VCaP (cell line): Measurements from ENCODE around the gene MCM10.

Experiments used
- H3K27ac ChIP-seq: fragments of 450-650 bp; 2 replicates; pipeline ENCODE4 v1.5.1; 2017
- TF ChIP-seq, protein P1 (sequence below): fragments of 450-650 bp; conservative IDR thresholded peaks from 2 replicates; pipeline ENCODE4 v1.5.1; 2017; ENCODE audit warnings: mild to moderate bottlenecking, moderate library complexity

The MCM10 gene

DNA sequence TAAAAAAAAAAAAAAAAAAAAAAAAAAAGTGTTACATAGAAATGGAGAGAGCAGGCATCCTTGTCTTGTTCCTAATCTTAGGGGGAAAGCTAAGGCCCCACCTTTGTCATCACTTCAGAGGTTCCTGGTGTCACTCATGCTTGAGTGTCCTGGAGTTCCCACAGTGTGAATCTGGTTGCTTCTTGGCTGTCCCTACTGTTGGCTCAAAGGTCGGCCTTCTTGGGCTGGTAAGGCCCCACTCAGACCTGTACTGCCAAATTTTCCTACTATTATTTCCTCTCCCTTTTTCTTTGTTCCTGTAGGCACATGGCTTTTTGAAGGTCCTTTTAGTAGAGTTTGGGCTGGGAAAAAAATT lies 39.9 kb upstream of the MCM10 start:
- TF ChIP-seq, protein P1, sequence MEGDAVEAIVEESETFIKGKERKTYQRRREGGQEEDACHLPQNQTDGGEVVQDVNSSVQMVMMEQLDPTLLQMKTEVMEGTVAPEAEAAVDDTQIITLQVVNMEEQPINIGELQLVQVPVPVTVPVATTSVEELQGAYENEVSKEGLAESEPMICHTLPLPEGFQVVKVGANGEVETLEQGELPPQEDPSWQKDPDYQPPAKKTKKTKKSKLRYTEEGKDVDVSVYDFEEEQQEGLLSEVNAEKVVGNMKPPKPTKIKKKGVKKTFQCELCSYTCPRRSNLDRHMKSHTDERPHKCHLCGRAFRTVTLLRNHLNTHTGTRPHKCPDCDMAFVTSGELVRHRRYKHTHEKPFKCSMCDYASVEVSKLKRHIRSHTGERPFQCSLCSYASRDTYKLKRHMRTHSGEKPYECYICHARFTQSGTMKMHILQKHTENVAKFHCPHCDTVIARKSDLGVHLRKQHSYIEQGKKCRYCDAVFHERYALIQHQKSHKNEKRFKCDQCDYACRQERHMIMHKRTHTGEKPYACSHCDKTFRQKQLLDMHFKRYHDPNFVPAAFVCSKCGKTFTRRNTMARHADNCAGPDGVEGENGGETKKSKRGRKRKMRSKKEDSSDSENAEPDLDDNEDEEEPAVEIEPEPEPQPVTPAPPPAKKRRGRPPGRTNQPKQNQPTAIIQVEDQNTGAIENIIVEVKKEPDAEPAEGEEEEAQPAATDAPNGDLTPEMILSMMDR = no peak
- no peak overlapping the region for H3K27ac ChIP-seq

DNA sequence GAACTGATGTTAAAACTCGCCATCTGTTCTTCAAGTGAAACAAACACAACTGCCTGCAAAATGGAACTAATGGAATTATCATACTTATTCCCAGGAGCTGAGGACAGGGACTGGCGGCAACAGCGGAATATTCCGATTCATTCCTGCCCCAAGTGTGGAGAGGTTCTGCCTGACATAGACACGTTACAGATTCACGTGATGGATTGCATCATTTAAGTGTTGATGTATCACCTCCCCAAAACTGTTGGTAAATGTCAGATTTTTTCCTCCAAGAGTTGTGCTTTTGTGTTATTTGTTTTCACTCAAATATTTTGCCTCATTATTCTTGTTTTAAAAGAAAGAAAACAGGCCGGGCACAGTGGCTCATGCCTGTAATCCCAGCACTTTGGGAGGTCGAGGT lies 24.7 kb upstream of the MCM10 start:
- TF ChIP-seq, protein P1 = no peak
- H3K27ac ChIP-seq = no peak overlapping the region

GRCh38 chr10:13139150-13139549 lies 22.2 kb upstream of the MCM10 start:
- H3K27ac ChIP-seq = no peak overlapping the region; the same call in 1 of the 2 replicates
- TF ChIP-seq, protein P1 = no peak

- TF ChIP-seq, protein P1 = no peak
- H3K27ac ChIP-seq = no peak overlapping the region
Observed at GRCh38 chr10:13139676-13140075, 21.7 kb upstream of the MCM10 start.

DNA sequence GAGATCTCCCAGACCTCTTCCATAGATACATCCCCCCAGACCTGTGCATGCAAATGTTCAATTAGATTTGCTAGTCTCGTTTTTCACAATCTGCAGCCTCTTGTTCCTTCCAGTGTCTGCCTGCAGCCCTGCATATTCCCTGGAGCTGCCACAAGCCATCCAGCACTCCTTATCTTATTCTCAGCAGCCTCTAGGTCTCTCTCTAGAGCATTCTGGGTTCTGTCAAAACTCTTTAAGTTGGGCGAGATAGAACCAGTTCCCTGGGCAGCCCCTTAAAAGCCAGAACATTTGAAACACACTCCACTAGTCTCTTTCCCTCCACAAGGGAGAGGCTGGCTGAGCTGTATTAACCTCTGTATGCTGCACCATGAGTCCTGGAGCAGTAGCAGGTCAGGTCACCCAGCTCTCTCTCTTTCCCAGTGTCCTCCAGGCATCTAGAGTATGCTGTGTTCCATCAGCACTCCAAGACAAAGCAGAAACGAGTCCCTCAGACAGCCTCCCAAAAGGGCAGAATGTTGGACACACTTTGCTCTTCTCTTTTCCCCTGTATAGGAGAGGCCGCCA lies 20.6 kb upstream of the MCM10 start:
- no peak overlapping the region for H3K27ac ChIP-seq
- TF ChIP-seq, protein P1 = no peak

GRCh38 chr10:13143766-13144165 lies 17.6 kb upstream of the MCM10 start:
- TF ChIP-seq, protein P1 = no peak
- H3K27ac ChIP-seq = no peak overlapping the region

- TF ChIP-seq, protein P1 = no peak
- H3K27ac ChIP-seq = no peak overlapping the region
Observed at GRCh38 chr10:13144814-13145213, 16.5 kb upstream of the MCM10 start.
